OCI-LY7 (cell line): ENCODE results near the gene NUP133.

ENCODE experiments used
- CTCF ChIP-seq: fragments of 200-600 bp; sonication (generic); conservative IDR thresholded peaks from 2 replicates; pipeline ENCODE4 v1.5.1; 2014; ENCODE audit warnings: mild to moderate bottlenecking, antibody characterized with exemption, low read length, moderate library complexity, mixed read lengths
- EZH2phosphoT487 ChIP-seq: fragments of 200-600 bp; sonication (generic); IDR thresholded peaks from 2 replicates; pipeline ENCODE4 v1.6.1; 2018; ENCODE audit warnings: low read depth, borderline replicate concordance, mild to moderate bottlenecking, mixed run types, antibody characterized with exemption, low read length, moderate library complexity, mixed read lengths

- TF ChIP-seq CTCF: no peak
- TF ChIP-seq EZH2phosphoT487: no peak
Observed at GRCh38 chr1:229526695-229527094, 18.6 kb upstream of the NUP133 start.
